Measurements from ENCODE around the gene PVALEF.

PVALEF gene

DNA sequence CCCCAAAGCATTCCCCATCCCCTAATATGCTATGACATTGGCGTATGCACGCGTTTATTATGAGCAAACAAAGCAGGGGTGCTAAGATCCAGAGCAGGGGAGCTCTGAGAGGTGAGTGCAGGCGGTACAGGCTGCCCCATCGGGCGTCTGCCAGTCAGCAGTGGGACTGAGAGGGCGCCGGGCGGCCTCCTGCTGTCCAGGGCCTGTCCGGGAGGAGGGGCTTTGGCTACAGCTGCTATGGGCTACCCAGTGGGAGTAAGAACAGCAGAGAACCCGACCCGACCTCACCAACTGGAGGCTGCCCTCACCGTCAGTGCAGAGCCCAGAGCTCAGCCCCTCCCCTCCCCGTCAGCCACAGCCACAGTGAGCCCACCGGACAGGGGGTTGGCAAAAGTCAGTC lies 19.2 kb downstream of the PVALEF start:
- DNase-seq = no peak

DNA sequence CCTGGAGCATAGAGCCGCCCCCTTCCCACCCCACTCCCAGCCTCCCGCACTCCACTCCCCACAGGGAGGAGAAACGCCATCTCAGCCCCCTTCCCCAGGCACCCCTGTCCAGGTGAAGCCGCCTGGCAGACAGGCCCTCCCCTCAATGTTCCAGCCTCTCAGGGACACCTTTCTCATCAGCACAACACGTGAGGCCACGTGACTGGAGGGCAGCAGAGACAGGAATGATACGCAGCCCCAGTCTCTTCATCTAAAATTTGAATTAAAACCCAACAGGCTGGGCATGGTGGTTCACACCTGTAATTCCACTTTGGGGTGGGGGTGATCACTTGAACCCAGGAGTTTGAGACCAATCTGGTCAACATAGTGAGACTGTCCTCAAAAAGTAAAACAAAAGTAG lies 20.9 kb downstream of the PVALEF start:
- DNase-seq = no peak

DNA sequence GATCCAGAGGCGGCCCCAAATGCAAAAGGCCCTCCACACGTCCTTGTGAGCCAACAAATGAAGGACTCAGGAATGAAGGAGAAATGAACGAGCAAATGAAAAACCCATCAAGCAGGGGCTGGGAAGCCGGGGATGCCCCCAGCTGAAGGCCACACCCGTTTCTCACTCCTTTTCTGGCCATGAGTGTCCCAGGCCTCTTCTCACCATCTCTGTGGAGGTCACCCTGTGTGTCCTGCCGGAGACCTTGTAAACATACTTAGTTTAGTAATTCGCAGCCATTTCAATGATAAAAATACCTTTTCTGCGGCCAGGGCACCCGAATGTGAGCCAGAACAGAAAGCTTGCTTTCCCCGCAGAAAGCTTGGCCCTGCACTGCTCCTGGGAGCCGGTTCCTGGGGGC lies 21.8 kb downstream of the PVALEF start:
- DNase-seq = no peak

DNA sequence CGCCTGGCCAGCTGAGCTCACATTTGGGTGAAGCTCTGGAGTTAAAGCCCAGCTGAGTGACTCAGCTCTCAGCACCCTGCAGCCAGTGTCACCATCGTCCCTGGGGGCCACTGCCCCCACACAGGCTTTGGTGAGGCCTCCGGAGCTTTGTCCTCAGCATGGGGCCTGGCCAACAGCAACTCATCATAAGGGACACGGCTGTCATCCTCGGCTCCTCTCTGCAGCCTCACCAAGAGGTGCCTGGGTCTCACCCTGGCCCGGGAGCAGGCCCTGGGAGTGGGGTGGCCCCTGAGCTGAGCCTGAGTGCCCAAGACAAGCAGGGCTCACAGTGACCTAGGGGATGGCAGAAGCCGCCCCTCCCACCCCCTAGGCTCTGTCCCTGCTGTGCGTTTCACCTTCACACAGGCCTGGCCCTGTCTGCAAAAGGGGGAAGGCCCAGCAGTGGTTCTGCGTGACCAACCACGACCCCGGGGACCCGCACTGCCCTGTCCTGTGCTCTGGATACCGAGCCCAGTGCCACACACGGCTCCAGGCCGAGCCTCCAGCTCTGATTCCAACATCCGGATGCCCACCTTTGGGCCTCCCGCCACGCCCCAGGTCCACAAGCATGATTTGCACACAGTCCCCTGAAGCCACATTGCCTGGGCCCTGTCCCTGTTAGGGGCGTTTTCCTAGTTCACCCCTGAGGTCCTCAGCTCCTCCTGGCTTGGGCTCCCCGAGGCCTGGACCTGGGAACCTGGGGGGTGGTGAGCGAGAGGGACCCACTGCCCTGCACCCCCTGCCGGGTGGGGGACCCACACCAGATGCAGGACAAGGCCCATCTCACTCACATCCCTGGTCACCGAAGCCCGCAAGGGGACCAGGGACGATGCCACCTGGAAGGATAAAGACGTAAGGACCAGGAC lies 22.5 kb downstream of the PVALEF start:
- no peak for DNase-seq

DNA sequence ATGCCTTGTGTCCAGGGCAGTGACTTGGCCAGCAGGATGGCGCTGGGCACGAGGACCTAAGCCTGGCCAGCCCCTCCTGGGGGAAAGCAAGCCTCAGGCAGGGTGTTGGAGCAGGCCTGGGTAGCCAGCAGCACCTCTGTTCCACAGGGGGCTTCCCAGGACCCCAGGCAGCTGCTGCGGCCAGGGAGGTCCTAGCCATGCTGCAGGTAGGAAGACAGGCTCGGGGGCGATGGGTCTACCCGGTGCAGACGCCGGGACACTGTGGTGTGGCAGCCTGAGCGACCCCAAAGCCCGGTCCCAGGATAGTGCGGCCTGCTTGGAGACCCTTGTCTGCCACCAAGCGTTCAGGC lies 23.2 kb downstream of the PVALEF start:
- DNase-seq = no peak

DNA sequence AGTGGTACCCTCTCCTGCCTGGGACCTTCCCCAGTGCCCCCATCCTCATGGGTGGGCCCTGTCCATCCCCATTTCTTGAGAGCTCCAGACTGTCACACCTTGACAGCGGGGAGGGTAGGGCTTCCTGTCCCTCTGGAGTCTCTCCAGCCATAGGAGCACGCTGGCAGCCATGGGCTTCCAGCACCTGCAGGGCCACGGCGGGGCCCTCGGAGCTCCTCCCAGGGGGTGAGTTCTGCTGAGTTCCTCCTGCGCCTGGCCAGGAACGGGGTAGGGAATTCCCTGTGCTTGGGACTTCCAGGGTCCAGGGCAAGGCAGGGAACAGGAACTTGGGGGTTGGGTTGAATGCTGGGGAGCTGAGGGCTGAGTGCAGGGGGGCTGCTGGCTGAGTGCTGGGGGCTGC lies 23.7 kb downstream of the PVALEF start:
- DNase-seq = no peak

DNA sequence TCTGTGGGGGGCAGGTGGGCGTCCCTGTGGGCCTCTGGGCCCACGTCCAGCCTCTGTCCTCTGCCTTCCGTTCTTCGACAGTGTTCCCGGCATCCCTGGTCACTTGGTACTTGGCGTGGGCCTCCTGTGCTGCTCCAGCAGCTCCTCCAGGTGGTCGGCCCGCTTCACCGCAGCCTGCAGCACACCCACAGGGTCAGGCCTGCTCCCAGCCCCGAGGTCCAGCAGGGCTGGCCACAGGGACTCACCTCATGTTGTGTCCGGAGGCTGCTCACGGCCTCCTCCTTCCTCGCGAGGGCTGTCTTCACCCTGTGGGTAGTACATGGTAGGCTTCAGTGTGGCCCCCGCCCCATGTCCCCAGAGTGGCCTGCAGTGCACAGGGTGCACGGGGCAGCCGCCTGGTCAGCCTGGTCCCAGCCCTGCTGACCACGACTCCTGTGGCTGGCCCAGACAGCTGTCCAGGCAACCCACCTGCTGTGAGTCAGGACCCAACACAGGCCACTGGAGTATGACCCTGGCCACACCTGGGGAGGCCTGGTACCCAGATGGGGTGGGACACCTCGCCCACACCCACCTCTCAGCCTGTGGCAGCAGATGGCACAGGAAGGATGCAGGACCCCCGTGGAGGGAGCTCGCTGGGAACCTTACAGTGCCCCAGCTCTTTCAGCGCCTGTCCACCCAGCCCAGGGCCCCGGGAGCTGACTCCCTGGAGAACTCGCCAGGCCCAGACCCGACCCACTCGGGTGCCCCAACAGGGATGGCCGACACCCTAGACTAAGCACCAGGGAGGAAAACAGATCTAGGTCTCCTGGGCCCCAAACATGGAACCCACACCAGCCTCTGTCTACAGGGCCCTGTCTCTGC lies 24.6 kb downstream of the PVALEF start:
- DNase-seq = no peak

DNA sequence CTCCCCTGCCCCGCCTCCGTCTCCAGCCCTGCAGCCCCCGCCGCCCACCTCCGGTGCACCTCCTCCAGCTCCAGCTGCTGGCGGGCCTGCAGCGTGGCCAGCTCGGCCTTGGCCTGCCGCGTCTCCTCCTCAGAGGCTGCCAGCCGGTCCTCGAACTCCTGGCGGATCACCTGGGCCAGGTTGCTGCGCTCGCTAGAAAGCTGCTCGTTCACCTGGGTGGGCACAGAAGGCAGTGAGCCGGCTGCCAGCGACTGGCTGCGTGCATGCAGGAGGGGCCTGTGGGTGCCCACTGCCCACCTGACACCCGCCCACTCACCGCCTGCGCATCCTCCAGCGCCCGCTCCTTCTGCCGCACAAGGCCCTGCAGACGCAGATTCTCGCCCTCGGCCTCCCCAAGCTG lies 25.3 kb downstream of the PVALEF start:
- DNase-seq = no peak

DNA sequence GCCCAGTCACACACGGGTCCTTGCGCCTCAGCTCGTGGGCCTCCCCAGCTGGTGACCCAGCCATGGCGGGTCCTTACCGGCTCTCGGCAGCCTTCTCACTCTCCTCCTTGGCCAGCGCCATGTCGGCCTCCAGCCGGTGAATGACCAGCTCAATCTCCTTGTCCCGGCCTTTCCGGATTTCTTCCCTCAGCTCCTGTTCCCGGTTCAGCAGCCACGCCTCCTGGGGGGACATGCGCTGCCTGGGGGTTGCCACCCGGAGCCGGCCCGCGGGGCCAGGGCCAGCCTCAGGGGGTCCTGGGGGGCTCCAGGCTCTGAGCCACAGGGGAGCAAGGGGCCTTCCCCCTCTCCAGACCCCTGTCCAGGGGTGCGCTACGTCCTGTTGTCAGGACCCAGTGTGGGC lies 25.8 kb downstream of the PVALEF start:
- DNase-seq = no peak

DNA sequence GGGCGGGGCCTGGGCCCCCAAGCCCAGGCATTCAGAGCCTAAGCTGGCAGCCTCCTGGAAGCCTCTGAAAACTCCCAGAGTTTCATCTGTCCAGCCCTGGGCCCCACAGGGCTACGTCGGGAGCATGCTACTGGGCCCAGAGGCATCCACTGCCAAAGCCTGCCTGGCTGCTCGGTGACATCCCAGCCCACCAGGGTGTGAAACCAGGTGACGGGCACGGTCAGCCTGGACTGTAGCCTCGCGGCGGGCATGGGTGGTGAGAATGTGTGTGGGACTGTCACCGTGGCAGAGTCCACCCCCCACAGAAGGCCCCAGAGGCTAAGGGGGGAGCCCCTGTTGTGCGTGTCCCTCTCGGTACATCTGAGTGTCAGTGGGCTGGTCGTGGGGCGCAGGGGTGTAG lies 26.3 kb downstream of the PVALEF start:
- DNase-seq = no peak

DNA sequence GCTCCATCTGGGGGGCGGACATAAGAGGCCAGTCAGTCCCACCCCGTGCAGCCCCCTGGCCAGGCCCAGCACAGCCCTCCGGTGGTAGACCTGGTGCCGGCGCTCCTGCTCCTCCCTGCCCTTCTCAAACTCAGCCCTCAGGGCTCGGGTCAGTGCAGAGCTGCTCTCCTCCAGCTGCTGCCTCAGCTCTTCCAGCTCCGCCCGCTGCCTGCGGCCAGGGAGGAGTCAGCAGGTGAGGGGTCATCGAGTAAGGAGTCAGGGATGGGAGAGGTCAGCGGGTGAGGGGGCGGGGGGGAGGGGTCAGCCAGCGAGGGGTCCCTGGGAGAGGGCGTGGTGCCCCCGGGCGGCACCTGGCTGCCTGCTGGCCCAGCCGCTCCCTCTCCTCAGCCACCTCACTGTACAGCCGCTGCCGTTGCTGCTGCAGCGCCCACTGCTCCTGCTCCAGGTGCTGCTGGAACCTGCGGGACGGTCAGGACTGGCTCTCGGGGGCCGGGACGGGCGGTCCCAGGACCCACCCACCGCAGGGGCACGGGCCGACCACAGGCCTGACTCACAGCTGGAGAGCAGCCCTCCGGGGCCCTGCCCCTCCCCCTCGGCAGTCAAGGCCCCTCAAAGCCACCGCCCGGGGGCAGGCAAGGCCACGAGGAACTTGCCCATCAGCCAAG lies 27.2 kb downstream of the PVALEF start:
- no peak for DNase-seq

DNA sequence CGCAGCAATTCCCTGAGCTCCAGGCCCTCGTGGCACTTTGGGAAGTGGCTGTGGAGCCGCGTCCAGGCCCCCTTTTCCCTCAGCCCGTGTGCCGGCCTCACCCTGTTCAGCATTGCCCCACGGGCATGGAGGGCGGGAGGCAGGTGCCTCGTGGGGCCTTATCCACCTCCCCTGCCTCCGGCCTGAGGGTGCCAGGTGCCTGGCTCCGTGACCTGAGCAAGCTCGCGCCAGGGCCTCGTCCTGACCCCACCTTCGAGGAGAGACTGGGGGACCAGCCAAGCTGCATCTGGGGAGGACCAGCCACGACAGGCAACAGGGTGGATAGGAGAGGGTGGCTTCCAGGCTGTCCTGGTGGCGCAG lies 27.7 kb downstream of the PVALEF start:
- DNase-seq = no peak

DNA sequence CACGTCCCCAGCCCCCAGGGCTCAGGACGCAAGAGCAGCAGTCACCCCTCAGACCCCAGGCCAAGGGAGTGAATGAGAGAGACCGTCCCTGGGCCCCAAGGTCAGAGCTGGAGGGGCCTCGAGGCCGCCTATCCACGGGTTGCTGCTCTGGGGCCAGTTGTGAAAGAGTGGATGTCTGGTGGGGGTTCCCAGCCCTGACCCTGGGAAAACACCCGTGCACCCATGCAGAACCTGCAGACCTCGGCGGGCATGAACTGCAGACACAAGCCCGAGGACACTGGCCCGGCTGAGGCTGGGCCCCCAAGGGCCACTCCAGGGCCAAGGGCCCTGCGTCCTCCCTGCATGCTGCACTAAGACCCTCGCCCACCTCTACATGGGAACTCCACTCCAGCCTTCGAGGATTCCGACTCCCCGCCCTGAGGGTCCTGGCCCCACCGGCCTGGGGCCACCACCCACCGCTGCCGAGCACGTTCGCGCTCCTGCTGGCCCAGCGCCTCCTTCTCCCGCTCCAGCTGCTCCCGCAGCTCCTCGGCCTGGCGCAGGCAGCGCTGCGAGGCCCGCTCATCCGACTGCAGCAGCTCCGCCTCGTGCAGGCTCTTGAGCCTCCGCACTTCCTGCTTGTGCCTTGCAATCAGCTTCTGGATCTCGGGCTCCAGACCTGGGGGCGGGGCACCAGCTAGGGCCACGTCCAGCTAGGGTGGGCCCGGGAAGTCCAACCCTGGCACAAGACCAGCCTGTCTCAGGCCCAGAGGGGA lies 28.3 kb downstream of the PVALEF start:
- no peak for DNase-seq

DNA sequence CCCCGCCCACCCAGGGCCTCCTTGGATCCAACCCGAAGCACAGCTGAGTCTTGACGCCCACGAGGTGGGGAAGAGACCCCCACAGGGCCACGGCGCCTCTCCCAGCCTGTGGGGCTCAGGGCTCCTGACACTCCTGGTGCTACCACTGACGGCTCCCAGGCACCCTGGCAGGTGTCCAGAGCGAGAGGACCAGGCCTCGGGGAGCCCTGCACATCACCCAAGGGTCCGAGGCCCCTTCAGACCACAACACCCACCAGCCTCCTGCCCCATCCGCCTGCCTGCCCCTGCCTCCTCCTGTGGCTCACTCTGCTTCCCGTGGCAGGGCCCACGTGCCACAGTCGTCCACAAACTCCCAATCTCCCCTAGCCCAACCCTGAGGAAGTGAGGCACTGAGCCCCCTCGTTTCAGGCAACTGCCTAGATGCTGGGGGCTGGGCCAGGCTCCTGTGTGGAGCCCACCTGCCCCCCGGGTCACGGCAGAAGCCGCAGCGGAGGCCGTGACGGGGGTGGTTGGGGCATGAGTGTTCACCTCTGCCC lies 29.0 kb downstream of the PVALEF start:
- no peak for DNase-seq

DNA sequence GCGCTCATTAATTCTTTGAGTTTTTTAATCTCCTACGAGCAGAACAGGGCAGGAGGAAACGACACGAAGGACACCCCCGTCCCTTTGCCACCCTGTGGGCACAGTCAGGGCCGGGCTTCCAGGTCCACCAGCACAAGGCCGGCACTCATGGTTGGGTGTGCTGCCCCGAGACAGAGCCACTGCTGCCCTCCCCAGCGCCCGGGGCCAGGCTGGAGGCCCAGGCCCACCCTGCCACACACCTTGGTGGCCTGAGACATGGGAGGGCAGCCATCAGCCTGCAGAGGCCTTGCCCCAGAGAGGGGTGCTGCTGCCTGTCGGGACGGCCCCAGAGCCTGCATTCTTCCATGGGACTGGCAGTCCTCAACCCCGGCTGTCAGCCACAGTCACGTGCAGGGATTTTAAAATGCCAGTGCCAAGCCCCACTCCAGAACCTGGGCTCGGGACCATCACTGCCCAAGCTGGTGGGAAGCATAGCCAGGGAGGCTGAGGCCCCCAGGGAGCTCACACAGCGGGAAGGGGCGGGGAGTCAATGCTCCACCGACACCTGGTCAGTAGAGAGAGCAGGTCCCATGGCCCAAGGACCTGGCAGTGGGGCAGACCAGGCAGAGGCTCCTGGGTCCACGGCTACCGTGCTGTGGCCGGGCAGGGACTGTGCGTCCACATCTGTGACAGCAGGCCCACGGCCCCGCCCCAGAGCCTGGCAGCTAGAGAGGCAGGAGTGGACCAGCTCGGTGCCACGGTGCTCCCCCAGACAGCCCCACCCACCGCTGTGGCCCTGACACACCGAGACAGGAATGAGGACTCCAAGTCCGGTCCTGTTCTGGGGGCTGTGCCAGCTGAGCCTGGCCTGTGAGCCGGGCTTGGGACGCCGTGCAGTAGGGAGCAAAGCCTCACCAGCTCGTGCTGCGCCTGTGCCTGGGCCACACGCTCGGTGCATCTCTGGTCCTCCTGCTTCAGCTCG lies 29.9 kb downstream of the PVALEF start:
- no peak for DNase-seq

DNA sequence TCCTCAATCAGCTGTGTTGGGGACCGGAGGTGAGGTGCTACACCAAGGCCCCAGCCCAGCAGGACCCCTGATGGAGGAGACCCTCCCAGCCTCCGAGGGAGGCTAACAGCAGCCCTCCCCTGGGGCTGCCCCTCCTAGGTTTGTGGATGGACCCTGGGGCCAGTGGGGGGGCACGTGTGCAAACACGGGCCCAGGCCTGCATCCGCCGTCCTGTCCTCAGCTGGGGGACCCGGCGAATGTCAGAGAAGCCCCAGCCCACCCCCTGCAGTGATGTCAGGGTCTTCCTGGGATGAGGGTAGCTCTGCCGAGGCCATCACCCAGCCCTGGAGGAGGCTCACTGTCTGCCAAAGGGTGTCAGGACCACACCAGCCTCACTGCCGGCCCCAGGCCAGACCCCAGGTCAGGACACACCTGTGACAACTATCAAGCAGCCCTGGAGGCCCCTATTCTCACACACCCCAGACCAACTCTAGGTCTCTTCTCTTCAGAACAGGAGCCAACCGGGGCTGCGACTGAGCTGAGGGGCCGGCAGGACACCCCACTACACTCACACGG lies 30.7 kb downstream of the PVALEF start:
- no peak for DNase-seq

DNA sequence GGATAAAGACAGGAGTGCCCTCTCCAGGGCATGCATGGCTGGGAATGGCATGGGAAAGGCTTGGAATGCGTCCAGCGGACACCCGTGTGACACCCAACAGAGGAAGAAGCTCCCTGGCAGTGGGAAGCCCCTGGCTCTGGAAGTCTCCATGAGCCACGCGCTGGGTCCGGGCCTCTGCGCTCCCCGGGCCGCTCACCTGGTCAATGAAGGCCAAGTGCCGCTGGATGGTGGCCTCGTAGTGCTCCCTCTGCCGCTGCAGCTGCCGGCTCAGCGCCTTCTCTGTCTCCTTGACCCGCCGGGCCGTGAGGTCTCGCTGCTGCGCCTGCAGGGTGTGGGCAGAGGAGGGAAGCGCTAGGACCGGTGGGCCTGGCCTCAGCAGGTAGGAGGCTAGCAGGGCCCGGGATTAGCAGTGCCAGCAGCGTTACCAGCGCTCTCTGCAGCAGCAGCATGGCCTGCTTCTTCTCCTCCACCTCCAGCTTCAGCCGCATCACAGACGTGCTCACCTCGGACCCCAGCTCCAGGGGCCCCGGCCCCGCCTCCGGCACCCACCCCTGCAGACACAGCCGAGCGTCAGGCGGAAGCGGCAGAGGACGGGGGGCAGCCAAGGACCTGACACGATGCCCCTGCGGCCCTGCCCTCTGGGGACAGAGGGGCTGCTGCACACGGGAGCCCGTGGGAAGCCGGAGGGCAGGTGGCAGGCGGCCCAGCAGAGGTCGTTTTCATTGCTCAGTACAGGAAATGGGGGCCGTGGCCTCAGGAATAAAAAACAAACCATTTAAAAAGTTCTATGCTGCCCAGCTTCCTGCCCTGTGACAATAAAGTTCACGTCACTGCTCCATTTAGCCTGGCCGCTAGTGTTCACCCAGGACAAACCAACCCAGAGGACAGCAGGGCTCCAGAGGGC lies 31.4 kb downstream of the PVALEF start:
- DNase-seq = no peak

DNA sequence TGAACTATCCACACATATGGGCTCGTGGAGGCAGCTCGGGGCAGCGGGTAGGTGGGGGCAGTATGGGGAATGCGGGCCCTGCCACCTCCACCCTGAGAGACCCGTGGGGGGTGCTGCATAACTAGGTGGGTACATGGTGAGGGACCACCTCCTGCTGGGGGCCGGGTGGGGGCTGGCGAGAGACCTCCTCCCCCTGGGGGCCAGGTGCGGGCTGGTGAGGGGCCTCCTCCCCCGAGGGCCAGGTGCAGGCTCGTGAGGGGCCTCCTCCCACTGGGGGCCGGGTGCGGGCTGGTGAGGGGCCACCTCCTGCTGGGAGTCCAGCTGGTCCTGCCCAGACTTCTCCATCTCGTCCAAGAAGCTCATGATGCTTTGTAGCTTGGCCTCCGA lies 32.1 kb downstream of the PVALEF start:
- no peak for DNase-seq

DNA sequence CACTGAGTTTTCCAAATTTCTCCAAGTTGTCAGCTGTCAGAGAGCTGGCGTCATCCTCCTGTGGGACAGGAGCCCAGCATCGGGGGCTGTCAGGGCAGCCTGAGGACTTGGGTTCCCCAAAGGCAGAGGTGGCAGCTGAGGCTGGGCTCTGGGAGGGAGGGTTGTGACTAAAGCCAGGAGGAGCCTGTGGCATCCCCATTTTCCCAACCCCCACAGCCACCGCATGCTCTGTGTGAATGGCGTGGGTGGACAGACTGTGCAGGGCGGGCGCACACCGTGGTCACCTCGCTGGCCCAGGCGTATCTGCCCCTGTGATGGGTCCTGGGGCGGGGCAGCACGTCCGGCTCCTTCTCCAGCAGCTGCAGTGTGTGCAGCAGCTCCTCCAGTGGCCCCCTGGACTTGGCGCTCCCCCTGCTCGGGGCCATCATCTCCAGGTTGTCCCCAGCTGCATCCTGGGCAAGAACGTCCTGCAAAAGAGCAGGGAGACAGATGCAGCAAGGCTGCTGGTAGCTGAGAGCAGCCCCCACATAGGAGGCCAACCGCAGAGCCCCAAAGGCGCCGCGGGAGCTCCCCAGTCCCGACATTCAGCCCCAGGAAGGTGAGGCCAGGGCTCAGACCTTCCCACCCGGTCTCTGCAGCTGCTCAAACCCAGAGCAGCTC lies 32.7 kb downstream of the PVALEF start:
- no peak for DNase-seq
